NCI-H1436 (cell line): ENCODE measurements around the gene ZNF226.
A peak's percentile ranks its signal among the peaks of the same experiment; 100 is the strongest.
"Not testable (repeated sequence)": the region's sequence is repeated elsewhere in the genome, so short reads cannot be mapped to it uniquely, and the experiment has no call there.

Experiments
- DNase-seq: peaks from one replicate; lab custom pipeline; 2025; lab: John Stamatoyannopoulos, UW

Gene ZNF226

GRCh38 chr19:44164673-44165512 lies at the start of gene ZNF226:
Gene ZNF226 (plus strand): TSS chr19:44165100. CDS start chr19:44170081, 4,981 bp downstream.
- peak; percentile 89 for DNase-seq

- DNase-seq: not testable (repeated sequence)
These were observed 43.7 kb upstream of the ZNF226 start for GRCh38 chr19:44121162-44121561.

- DNase-seq: no peak
These were observed 32.9 kb upstream of the ZNF226 start for GRCh38 chr19:44131955-44132354.

- peak; percentile 24 for DNase-seq
These were observed 23.5 kb upstream of the ZNF226 start, which contains the start of gene ZNF234 for GRCh38 chr19:44141191-44142058. Gene ZNF234 (plus strand): TSS chr19:44141554. CDS start chr19:44144633, 3,079 bp downstream.

GRCh38 chr19:44142059-44142433 lies 22.9 kb upstream of the ZNF226 start:
- no peak for DNase-seq

- no peak for DNase-seq
These were observed 15.1 kb upstream of the ZNF226 start for GRCh38 chr19:44149776-44150175.

GRCh38 chr19:44151491-44151890 lies 13.4 kb upstream of the ZNF226 start:
- no peak for DNase-seq

GRCh38 chr19:44156475-44156874 lies 8.4 kb upstream of the ZNF226 start:
- no peak for DNase-seq

- no peak for DNase-seq
These were observed 1.1 kb upstream of the ZNF226 start for GRCh38 chr19:44163789-44164188.

GRCh38 chr19:44164327-44164672 lies 600 bp upstream of the ZNF226 start:
- no peak for DNase-seq

GRCh38 chr19:44170660-44171059 lies 5.8 kb downstream of the ZNF226 start:
- not testable (repeated sequence) for DNase-seq

- no peak for DNase-seq
These were observed 11.7 kb downstream of the ZNF226 start for GRCh38 chr19:44176590-44176989.

GRCh38 chr19:44180968-44181367 lies 16.1 kb downstream of the ZNF226 start:
- no peak for DNase-seq

- DNase-seq: no peak
These were observed 17.2 kb downstream of the ZNF226 start for GRCh38 chr19:44182145-44182544.

GRCh38 chr19:44190020-44190419 lies 25.1 kb downstream of the ZNF226 start:
- no peak for DNase-seq

- no peak for DNase-seq
These were observed 27.2 kb downstream of the ZNF226 start for GRCh38 chr19:44192127-44192526.

GRCh38 chr19:44196772-44197171 lies 31.9 kb downstream of the ZNF226 start:
- DNase-seq: no peak

- DNase-seq: no peak
These were observed 37.6 kb downstream of the ZNF226 start for GRCh38 chr19:44202470-44202869.

- no peak for DNase-seq
These were observed 38.1 kb downstream of the ZNF226 start for GRCh38 chr19:44202974-44203373.

- DNase-seq: not testable (repeated sequence)
These were observed 39.0 kb downstream of the ZNF226 start for GRCh38 chr19:44203877-44204276.

- no peak for DNase-seq
These were observed 39.9 kb downstream of the ZNF226 start for GRCh38 chr19:44204772-44205171.

- peak; percentile 93 for DNase-seq
These were observed 42.4 kb downstream of the ZNF226 start for GRCh38 chr19:44207126-44207803.
